Bronchial epithelial cell (primary cell): ENCODE measurements around the gene IGDCC3. TPM values are rescaled to one million over a fixed set of nuclear protein-coding genes. Genes with fewer than 3 reads are reported as not detected.
A peak's percentile ranks its signal among the peaks of the same experiment; 100 is the strongest.

Source experiments
- DNase-seq: peaks from one replicate; pipeline ENCODE4 v3.0.0-alpha.2; 2010; ENCODE audit warnings: low read depth
- FAIRE-seq: peaks from 2 replicates; lab custom pipeline; 2011; peaks lifted over from hg19 to GRCh38; lab: Jason Lieb, UNC
- H3K27me3 ChIP-seq: 2 replicates; pipeline ENCODE4 v1.5.1; 2011; ENCODE audit warnings: low read length; ENCODE audit not compliant: control insufficient read depth, insufficient read depth
- H3K36me3 ChIP-seq: 2 replicates; pipeline ENCODE4 v1.5.1; 2011; ENCODE audit warnings: low read length; ENCODE audit not compliant: control insufficient read depth, insufficient read depth
- H3K4me3 ChIP-seq: 2 replicates; pipeline ENCODE4 v1.5.1; 2011; ENCODE audit warnings: mild to moderate bottlenecking, low read depth, low read length, control low read depth
- total RNA-seq: library from RNA; depleted of rRNA; stranded (reverse); fragments of >200 nt; gene quantifications from 2 replicates; pipeline ENCODE4 v1.2.1, GENCODE V29; 2014
- TF ChIP-seq, protein P1 (sequence below): IDR thresholded peaks from 2 replicates; pipeline ENCODE4 v1.5.1; 2011; ENCODE audit warnings: mild to moderate bottlenecking, moderate library complexity, low read length, control low read depth, inconsistent platforms; ENCODE audit not compliant: insufficient read depth, severe bottlenecking

Gene IGDCC3
- total RNA-seq, 1 donor from 2014 or later = not detected

DNA sequence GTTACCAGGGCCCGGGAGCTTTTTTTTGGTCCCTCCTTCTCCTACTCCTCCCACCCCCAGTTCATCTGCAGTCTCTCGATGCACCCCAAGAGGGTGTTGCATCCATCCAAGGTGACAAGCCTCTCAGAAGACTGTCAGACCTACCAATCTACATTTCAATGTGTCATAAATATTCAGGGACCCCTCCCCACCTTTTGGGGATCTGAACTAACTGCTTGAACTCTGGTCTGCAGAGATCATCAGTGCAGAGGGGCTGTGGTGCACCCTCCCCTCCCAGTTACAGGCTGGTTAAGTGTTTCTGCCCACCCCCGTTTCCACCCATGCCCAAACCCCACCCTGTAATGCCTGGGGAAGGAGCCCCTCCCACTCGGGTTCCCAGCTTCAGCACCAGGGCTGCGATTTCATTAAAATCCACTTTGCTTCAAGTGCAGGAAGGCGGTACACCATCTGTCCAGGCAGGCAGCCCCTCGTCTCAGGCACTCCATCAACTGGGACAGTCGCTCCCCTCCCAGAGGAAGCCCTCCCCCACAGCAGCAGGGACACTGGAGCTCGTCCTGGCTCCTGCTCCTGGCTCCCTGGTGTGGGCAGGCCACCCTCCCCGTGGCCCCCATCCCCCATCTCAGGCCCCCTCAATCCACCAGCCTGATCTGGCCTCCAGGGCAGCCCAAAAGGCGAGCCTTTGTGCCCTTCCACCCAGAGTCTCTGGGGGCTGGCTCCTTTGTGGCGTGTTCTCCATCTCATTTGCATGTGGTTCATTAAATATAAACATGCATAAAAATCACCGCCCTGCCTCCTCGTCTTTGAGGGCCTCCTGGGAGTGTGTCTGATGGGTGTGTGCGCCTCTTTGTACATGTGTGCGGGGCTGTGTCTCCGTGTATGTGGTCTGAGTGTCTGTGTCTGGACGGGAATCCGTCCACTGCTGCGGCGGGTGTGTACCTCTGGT, 41.0 kb downstream of the IGDCC3 start:
- no peaks in the 10 kb centered on the region for H3K36me3 ChIP-seq
- TF ChIP-seq, protein P1, sequence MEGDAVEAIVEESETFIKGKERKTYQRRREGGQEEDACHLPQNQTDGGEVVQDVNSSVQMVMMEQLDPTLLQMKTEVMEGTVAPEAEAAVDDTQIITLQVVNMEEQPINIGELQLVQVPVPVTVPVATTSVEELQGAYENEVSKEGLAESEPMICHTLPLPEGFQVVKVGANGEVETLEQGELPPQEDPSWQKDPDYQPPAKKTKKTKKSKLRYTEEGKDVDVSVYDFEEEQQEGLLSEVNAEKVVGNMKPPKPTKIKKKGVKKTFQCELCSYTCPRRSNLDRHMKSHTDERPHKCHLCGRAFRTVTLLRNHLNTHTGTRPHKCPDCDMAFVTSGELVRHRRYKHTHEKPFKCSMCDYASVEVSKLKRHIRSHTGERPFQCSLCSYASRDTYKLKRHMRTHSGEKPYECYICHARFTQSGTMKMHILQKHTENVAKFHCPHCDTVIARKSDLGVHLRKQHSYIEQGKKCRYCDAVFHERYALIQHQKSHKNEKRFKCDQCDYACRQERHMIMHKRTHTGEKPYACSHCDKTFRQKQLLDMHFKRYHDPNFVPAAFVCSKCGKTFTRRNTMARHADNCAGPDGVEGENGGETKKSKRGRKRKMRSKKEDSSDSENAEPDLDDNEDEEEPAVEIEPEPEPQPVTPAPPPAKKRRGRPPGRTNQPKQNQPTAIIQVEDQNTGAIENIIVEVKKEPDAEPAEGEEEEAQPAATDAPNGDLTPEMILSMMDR = no peak
- peaks cover 5% of the 10 kb centered on the region for H3K27me3 ChIP-seq
- peak; percentile 18 for FAIRE-seq
- H3K4me3 ChIP-seq = no peak overlapping the region
- DNase-seq = no peak

DNA sequence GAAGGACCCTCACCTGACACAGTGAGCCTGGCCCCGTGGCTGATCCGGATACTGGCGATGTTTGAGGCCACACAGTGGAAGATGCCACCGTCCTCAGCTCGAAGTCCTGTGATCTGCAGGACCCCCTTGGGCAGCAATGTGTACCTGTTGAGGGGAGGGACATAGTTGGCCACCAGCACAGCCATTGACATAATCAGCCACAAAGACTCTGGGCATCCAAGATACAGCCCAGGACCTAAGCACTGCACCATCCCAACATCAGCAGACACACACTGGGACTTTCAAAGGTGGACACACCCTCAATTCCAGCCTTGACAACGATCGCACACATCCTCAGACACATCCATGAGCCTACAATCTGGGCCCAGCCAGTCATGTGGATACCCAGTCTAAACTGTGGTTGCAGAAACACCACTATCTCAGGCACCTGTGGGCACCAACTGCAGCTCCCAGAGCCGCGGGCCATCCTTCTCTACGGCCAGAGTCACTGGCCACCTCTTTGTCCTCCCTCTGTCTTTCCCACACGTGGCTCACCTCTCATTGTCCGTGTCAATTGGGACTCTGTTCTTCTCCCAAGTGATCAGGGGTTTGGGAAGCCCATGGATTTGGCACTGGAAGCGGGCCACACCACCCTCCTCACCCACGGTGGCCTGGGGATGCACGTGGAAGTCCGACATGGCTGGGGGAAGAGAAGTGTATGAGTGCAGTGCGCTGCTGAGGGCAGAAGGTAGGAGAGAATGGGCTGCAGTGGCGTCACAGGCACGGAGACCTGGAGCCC, 42.3 kb downstream of the IGDCC3 start:
- Histone ChIP-seq H3K36me3 (no peaks in the 10 kb centered on the region), H3K27me3 (peaks cover 5% of the 10 kb centered on the region), H3K4me3 (no peak overlapping the region)
- FAIRE-seq (peak; percentile 60), DNase-seq (no peak)
- TF ChIP-seq, protein P1 = no peak

GRCh38 chr15:65334586-65335231, 43.1 kb downstream of the IGDCC3 start:
- no peak overlapping the region for H3K4me3 ChIP-seq
- peaks cover 5% of the 10 kb centered on the region for H3K27me3 ChIP-seq
- no peaks in the 10 kb centered on the region for H3K36me3 ChIP-seq
- DNase-seq = no peak
- TF ChIP-seq, protein P1 = no peak
- no peak for FAIRE-seq

- no peaks in the 10 kb centered on the region for H3K36me3 ChIP-seq
- FAIRE-seq = no peak
Measured at GRCh38 chr15:65333856-65334255, 43.9 kb downstream of the IGDCC3 start.

DNA sequence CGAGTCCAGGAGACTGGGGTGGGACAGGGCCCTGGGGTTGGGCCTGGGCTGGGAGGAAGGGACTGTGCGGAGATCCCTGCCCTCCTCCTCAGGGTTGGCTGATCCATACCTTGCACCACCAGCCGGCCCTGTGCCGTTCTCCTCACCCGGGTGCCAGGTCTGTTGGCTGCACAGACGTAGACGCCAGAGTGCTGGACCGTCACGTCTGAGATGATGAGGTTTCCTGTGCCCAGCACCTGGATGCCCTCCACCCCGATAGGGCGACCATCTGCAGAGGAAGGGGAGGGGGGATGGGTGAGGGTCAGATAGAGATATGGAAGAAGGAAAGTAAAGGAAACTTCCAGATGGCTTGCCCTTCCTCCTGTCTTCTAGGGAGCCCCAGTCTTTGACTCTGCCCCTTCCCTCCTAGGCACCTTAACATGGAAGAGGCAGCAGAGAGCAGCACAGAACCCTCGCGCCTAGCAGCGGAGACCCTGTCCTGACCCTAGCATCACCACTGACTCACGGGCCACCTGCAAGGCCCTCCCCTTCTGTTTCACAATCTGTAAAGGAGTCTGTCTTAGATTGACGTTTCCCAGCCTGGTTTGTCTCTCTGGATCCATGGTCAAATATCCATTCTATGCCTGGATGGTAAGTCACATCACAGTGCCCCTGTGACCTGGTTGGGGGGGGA, 44.5 kb downstream of the IGDCC3 start:
- H3K4me3 ChIP-seq = no peak overlapping the region
- peaks cover 5% of the 10 kb centered on the region for H3K27me3 ChIP-seq
- FAIRE-seq (no peak), DNase-seq (no peak)
- TF ChIP-seq, protein P1 = no peak
- no peaks in the 10 kb centered on the region for H3K36me3 ChIP-seq

More at GRCh38 chr15:65333856-65334255, 43.9 kb downstream of the IGDCC3 start:
- TF ChIP-seq, protein P1 = no peak
- Histone ChIP-seq H3K27me3 (peaks cover 5% of the 10 kb centered on the region), H3K4me3 (no peak overlapping the region)
- no peak for DNase-seq
